H9 (cell line): Measurements from ENCODE around the gene ARHGEF17. TPM values are rescaled to one million over a fixed set of nuclear protein-coding genes. Genes with fewer than 3 reads are reported as not detected.

ENCODE experiments used
- DNase-seq: peaks from one replicate; pipeline ENCODE4 v3.0.0-alpha.2; 2017
- H2AFZ ChIP-seq: one replicate; pipeline ENCODE4 v1.6.1; 2013; ENCODE audit warnings: mild to moderate bottlenecking, low read length, control low read depth, moderate library complexity
- H2AK5ac ChIP-seq: 2 replicates; pipeline ENCODE4 v1.6.1; 2013; ENCODE audit warnings: low read length, control low read depth, mixed read lengths; ENCODE audit not compliant: insufficient read length
- H2BK120ac ChIP-seq: one replicate; pipeline ENCODE4 v1.6.1; 2013; ENCODE audit warnings: low read depth, mild to moderate bottlenecking, low read length, control low read depth, inconsistent platforms; ENCODE audit not compliant: poor library complexity, severe bottlenecking
- H2BK12ac ChIP-seq: 2 replicates; pipeline ENCODE4 v1.6.1; 2013; ENCODE audit warnings: low read length, control low read depth, mixed read lengths, low read depth; ENCODE audit not compliant: insufficient read length
- H2BK15ac ChIP-seq: 2 replicates; pipeline ENCODE4 v1.6.1; 2013; ENCODE audit warnings: low read depth, low read length, control low read depth
- H2BK20ac ChIP-seq: one replicate; pipeline ENCODE4 v1.6.1; 2013; ENCODE audit warnings: low read depth, mild to moderate bottlenecking, low read length, control low read depth, inconsistent platforms; ENCODE audit not compliant: poor library complexity, severe bottlenecking
- H2BK5ac ChIP-seq: 2 replicates; pipeline ENCODE4 v1.6.1; 2013; ENCODE audit warnings: low read length, control low read depth, mixed read lengths; ENCODE audit not compliant: insufficient read length
- H3K14ac ChIP-seq: 2 replicates; pipeline ENCODE4 v1.6.1; 2013; ENCODE audit warnings: low read length, control low read depth; ENCODE audit not compliant: insufficient read depth
- H3K18ac ChIP-seq: 2 replicates; pipeline ENCODE4 v1.6.1; 2013; ENCODE audit warnings: low read depth, mild to moderate bottlenecking, mixed read lengths, low read length, control low read depth; ENCODE audit not compliant: insufficient read length
- H3K23ac ChIP-seq: 2 replicates; pipeline ENCODE4 v1.6.1; 2013; ENCODE audit warnings: low read length, control low read depth, mixed read lengths, low read depth; ENCODE audit not compliant: insufficient read length
- H3K23me2 ChIP-seq: 2 replicates; pipeline ENCODE4 v1.6.1; 2013; ENCODE audit warnings: low read depth, mild to moderate bottlenecking, mixed read lengths, low read length, control low read depth; ENCODE audit not compliant: insufficient read length, poor library complexity, severe bottlenecking
- H3K27ac ChIP-seq: 2 replicates; pipeline ENCODE4 v1.5.1; 2013; ENCODE audit warnings: low read length, control low read depth, mixed read lengths, low read depth; ENCODE audit not compliant: insufficient read length
- H3K27me3 ChIP-seq: 2 replicates; pipeline ENCODE4 v1.6.1; 2013; ENCODE audit warnings: low read length, control low read depth, inconsistent platforms; ENCODE audit not compliant: insufficient read depth
- H3K4ac ChIP-seq: 2 replicates; pipeline ENCODE4 v1.6.1; 2013; ENCODE audit warnings: low read depth, mild to moderate bottlenecking, control low read depth, inconsistent platforms, low read length, moderate library complexity
- H3K4me1 ChIP-seq: 2 replicates; pipeline ENCODE4 v1.6.1; 2013; ENCODE audit warnings: low read length, control low read depth, inconsistent platforms; ENCODE audit not compliant: insufficient read depth
- H3K4me2 ChIP-seq: 2 replicates; pipeline ENCODE4 v1.6.1; 2013; ENCODE audit warnings: low read length, control low read depth, mixed read lengths; ENCODE audit not compliant: insufficient read length, insufficient read depth
- H3K56ac ChIP-seq: 2 replicates; pipeline ENCODE4 v1.6.1; 2013; ENCODE audit warnings: low read depth, mild to moderate bottlenecking, mixed read lengths, low read length, control low read depth; ENCODE audit not compliant: insufficient read length
- H3K79me1 ChIP-seq: 2 replicates; pipeline ENCODE4 v1.6.1; 2013; ENCODE audit warnings: low read depth, mild to moderate bottlenecking, moderate library complexity, low read length, control low read depth, inconsistent platforms; ENCODE audit not compliant: insufficient read depth, poor library complexity, severe bottlenecking
- H3K79me2 ChIP-seq: 2 replicates; pipeline ENCODE4 v1.6.1; 2013; ENCODE audit warnings: low read length, control low read depth, inconsistent platforms; ENCODE audit not compliant: insufficient read depth
- H3K9ac ChIP-seq: 2 replicates; pipeline ENCODE4 v1.6.1; 2013; ENCODE audit warnings: low read length, control low read depth, mixed read lengths; ENCODE audit not compliant: insufficient read length; ENCODE audit errors: extremely low read depth
- H3K9me3 ChIP-seq: one replicate; pipeline ENCODE4 v1.6.1; 2013; ENCODE audit warnings: low read depth, low read length, inconsistent platforms; ENCODE audit not compliant: control insufficient read depth
- H3T11ph ChIP-seq: one replicate; pipeline ENCODE4 v1.6.1; 2013; ENCODE audit warnings: mild to moderate bottlenecking, low read length, control low read depth, inconsistent platforms
- H4K20me1 ChIP-seq: one replicate; pipeline ENCODE4 v1.6.1; 2013; ENCODE audit not compliant: control insufficient read depth, insufficient read length, insufficient read depth
- H4K5ac ChIP-seq: 2 replicates; pipeline ENCODE4 v1.6.1; 2013; ENCODE audit warnings: low read depth, mild to moderate bottlenecking, mixed read lengths, low read length, control low read depth; ENCODE audit not compliant: insufficient read length
- H4K8ac ChIP-seq: replicated peaks from 2 replicates; pipeline ENCODE4 v1.6.1; 2013; ENCODE audit warnings: low read length, control low read depth, mixed read lengths, low read depth; ENCODE audit not compliant: insufficient read length
- H4K91ac ChIP-seq: 2 replicates; pipeline ENCODE4 v1.6.1; 2013; ENCODE audit warnings: low read depth, mild to moderate bottlenecking, moderate library complexity, mixed read lengths, low read length, control low read depth; ENCODE audit not compliant: insufficient read length
- H3K27ac Mint-ChIP-seq, 3 experiments: 2 replicates in 2 of 3; 3 replicates in 1 of 3; pipeline ENCODE4 v1.8.0; 2020 to 2021; ENCODE audit warnings: mixed read lengths in 3 of 3, mild to moderate bottlenecking in 1 of 3, moderate library complexity in 1 of 3
- H3K27me3 Mint-ChIP-seq: 2 replicates; pipeline ENCODE4 v1.8.0; 2021; ENCODE audit warnings: low read depth, mild to moderate bottlenecking, moderate library complexity, mixed read lengths
- H3K36me3 Mint-ChIP-seq, 3 experiments: 2 replicates in 2 of 3; 3 replicates in 1 of 3; pipeline ENCODE4 v1.8.0; 2020 to 2021; ENCODE audit warnings: low read depth in 3 of 3, mixed read lengths in 3 of 3; ENCODE audit not compliant: insufficient read depth in 1 of 3
- H3K4me1 Mint-ChIP-seq, 2 experiments: 2 replicates each; pipeline ENCODE4 v1.8.0; 2020; ENCODE audit warnings: mixed read lengths in 2 of 2
- H3K4me3 Mint-ChIP-seq, 2 experiments: 2 replicates in 1 of 2; 3 replicates in 1 of 2; pipeline ENCODE4 v1.8.0; 2020 to 2021; ENCODE audit warnings: mild to moderate bottlenecking in 2 of 2, mixed read lengths in 2 of 2, moderate library complexity in 1 of 2
- H3K9me3 Mint-ChIP-seq, 2 experiments: 2 replicates in 1 of 2; 3 replicates in 1 of 2; pipeline ENCODE4 v1.8.0; 2020; ENCODE audit warnings: mild to moderate bottlenecking in 2 of 2, mixed read lengths in 2 of 2, moderate library complexity in 1 of 2
- CTCF ChIP-seq: fragments of 200-600 bp; sonication (generic); conservative IDR thresholded peaks from 3 replicates; pipeline ENCODE4 v1.8.0; 2021; ENCODE audit warnings: antibody characterized with exemption, mild to moderate bottlenecking
- WGBS: extraction: QIAGEN DNeasy Blood & Tissue Kit; methylation state at CpG from one replicate; pipeline ENCODE4 v1.1.7; 2013; ENCODE audit warnings: missing lambda C conversion rate, low lambda C conversion rate, mixed read lengths; ENCODE audit not compliant: insufficient read length; ENCODE audit errors: extremely low coverage; 5-methylcytosine and 5-hydroxymethylcytosine counted together
- total RNA-seq: library from RNA; stranded (reverse); gene quantifications from 2 replicates; pipeline ENCODE4 v1.2.1, GENCODE V29; 2021

The ARHGEF17 gene
- total RNA-seq, 1 experiment from 2014 or later = 7.4 TPM

- no peak overlapping the region for H3K56ac ChIP-seq
- H3K9ac ChIP-seq = no peak overlapping the region
- TF ChIP-seq CTCF = no peak
- H3K4ac ChIP-seq = no peak overlapping the region
- H2BK12ac ChIP-seq = no peak overlapping the region
- DNase-seq = no peak
- Mint-ChIP-seq H3K9me3 (no peaks in the 10 kb centered on the region), H3K27me3 (no peaks in the 10 kb centered on the region), H3K4me3 (no peak overlapping the region), H3K27ac (no peak overlapping the region), H3K36me3 (peaks cover 8 to 21% (median 17%) of the 10 kb centered on the region in 3 experiments; a peak in 6 of 7 replicates), H3K4me1 (peaks cover 7 to 12% of the 10 kb centered on the region in 2 experiments; a peak in 3 of 4 replicates)
- H3K27ac ChIP-seq = no peak overlapping the region
- H2BK15ac ChIP-seq = no peak overlapping the region
- no peak overlapping the region for H2AFZ ChIP-seq
- no peaks in the 10 kb centered on the region for H3K9me3 ChIP-seq
- H3K79me2 ChIP-seq = no peaks in the 10 kb centered on the region
- H3K4me2 ChIP-seq = no peak overlapping the region
- H4K8ac ChIP-seq = no peak overlapping the region
- no peak overlapping the region for H2BK20ac ChIP-seq
- H2BK120ac ChIP-seq = no peak overlapping the region
- H2BK5ac ChIP-seq = no peak overlapping the region
- no peaks in the 10 kb centered on the region for H4K20me1 ChIP-seq
- no peaks in the 10 kb centered on the region for H3K23me2 ChIP-seq
- no CpG with 5 or more reads among the region's 4 CpGs for WGBS
- H3K18ac ChIP-seq = no peak overlapping the region
- H3K27me3 ChIP-seq = no peaks in the 10 kb centered on the region
- no peak overlapping the region for H2AK5ac ChIP-seq
- H3T11ph ChIP-seq = no peak overlapping the region
- H3K4me1 ChIP-seq = no peaks in the 10 kb centered on the region
- H4K91ac ChIP-seq = no peak overlapping the region
- no peaks in the 10 kb centered on the region for H3K79me1 ChIP-seq
- H3K23ac ChIP-seq = no peak overlapping the region
- no peak overlapping the region for H3K14ac ChIP-seq
- no peak overlapping the region for H4K5ac ChIP-seq
Observed at GRCh38 chr11:73415854-73416615, 108.0 kb downstream of the ARHGEF17 start.
